ENCODE measurements around the gene ARID1B.
A peak's percentile ranks its signal among the peaks of the same experiment; 100 is the strongest.

Gene ARID1B

DNA sequence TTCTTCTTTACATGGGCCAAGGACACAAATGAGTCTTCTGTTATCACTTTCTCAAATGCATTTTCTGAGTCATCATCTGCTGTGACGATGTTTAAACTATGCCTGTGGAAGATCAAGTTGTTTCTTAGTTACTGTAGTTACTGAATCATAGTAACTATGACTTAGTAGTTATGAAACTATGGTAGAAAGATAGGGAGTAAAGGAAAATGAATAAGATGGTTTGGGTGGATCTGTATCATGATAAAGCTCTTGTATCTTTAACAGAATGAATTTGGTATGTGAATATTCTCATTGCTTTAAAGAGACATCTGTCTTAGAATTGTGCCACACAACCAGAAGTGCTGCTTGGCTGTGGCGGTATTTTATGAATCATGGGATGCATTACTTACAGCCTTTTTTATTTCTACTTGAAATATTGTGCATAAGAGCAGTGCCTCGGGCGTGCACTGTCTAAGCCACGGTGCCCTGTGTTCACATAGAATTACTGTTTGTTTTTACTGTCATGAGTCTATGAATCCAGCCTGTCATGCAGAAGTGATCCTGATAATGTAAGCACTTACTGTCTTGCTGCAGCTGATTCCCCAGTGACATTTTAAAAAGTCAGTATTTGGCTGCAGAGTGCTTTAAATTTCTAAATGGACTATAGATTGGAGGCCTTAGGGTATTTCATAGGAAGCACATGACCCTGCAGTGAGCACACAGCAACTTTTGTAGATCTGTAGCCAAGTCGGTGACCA lies 330.9 kb downstream of the ARID1B start:
- Histone ChIP-seq H3K27me3 (no peaks in the 10 kb centered on the region), H3K9me3 (no peaks in the 10 kb centered on the region), H3K4me1 (peaks cover 18% of the 10 kb centered on the region; the same call in 1 of the 2 replicates), H3K4me3 (ENCODE audit: low read depth, low read length) (peak overlapping the region; percentile 18), H3K36me3 (peaks cover 3% of the 10 kb centered on the region)
- TF ChIP-seq, protein P1, sequence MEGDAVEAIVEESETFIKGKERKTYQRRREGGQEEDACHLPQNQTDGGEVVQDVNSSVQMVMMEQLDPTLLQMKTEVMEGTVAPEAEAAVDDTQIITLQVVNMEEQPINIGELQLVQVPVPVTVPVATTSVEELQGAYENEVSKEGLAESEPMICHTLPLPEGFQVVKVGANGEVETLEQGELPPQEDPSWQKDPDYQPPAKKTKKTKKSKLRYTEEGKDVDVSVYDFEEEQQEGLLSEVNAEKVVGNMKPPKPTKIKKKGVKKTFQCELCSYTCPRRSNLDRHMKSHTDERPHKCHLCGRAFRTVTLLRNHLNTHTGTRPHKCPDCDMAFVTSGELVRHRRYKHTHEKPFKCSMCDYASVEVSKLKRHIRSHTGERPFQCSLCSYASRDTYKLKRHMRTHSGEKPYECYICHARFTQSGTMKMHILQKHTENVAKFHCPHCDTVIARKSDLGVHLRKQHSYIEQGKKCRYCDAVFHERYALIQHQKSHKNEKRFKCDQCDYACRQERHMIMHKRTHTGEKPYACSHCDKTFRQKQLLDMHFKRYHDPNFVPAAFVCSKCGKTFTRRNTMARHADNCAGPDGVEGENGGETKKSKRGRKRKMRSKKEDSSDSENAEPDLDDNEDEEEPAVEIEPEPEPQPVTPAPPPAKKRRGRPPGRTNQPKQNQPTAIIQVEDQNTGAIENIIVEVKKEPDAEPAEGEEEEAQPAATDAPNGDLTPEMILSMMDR (IDR thresholded peaks at IDR 0.05; ENCODE audit: low read depth, low read length), result no peak
- DNase-seq, result peak; percentile 63

DNA sequence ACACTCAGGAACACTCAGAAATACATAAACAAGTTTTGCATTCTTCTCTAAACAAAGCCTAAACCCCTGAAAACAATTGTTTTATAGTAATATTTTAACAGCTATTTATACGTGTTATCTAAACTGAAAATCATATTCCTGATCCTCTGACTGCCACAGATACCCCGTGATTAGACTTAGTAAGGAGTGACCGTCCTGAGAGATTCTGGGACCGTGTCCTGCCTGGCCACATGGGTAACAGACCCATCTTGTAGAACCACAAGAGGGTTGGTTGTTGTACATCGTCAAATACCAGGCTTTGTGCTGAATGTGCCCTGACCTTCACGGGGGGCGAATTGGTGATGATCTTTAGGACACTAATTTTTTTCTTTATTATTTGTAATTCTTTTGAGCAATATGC lies 331.7 kb downstream of the ARID1B start:
- Histone ChIP-seq H3K9me3 (no peaks in the 10 kb centered on the region), H3K36me3 (peaks cover 3% of the 10 kb centered on the region), H3K4me3 (ENCODE audit: low read depth, low read length) (0 out of 2 replicates have a peak overlapping the region, but pooled peaks have one; percentile 18), H3K4me1 (peaks cover 18% of the 10 kb centered on the region; the same call in 1 of the 2 replicates), H3K27me3 (no peaks in the 10 kb centered on the region)
- TF ChIP-seq, protein P1 (IDR thresholded peaks at IDR 0.05; ENCODE audit: low read depth, low read length), result no peak
- no peak for DNase-seq

DNA sequence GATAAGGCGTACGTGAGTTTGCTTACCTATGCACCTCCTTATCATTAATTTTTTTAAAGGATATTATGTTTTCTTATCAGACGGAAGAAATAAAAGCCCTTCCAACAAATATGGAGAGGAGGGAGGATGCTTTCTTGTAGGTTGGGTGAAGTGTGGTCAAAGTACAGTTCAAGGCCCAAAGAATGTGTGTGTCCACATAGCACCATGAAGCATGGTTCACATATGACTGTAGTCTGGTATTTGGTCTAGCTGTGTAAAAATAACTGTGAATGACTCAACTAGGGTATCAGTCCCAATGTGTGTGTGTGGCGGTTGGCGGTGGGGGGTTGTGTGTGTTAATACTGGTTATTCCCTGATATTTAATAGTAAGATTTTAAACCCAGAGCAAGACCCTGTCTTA lies 333.4 kb downstream of the ARID1B start:
- TF ChIP-seq, protein P1 (IDR thresholded peaks at IDR 0.05; ENCODE audit: low read depth, low read length), result no peak
- peaks cover 18% of the 10 kb centered on the region; the same call in 1 of the 2 replicates for H3K4me1 ChIP-seq
- no peak for DNase-seq
- H3K36me3 ChIP-seq, result peaks cover 3% of the 10 kb centered on the region
- no peak overlapping the region for H3K4me3 ChIP-seq (ENCODE audit: low read depth, low read length)
- no peaks in the 10 kb centered on the region for H3K27me3 ChIP-seq
- no peaks in the 10 kb centered on the region for H3K9me3 ChIP-seq

DNA sequence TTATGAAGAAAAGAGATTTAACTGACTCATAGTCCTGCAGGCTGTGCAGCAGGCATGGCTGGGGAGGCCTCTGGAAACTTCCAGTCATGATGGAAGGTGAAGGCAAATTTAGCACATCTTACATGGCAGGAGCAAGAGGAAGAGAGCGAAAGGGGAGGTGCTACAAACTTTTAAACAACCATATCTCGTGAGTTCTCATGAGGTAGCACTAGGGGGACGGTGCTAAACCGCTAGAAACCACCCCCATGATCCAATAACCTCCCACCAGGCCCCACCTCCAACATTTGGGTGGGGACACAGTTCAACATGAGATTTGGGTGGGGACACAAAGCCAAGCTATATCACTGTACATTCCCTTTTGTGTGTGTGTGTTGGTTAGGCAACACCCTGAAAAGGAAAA lies 336.2 kb downstream of the ARID1B start:
- H3K27me3 ChIP-seq, result no peaks in the 10 kb centered on the region

DNA sequence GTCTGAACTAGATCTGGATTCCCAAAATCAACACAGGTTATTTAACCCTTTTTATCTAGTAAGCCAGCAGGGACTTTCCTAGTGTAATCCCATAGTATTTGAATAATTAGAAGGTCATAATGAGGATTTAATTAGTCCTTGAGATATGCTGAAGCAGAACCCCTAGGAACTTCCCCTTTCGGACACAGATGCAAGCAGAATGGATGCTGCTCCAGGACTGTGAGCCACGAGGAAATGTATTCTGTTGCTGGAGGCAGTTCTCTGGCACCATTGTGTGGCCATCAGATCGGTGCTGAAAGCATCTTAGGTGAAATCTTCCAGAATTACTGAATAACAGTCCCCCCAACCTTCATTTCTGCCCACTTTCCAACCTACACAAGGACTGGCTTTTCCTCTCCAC lies 339.2 kb downstream of the ARID1B start:
- Histone ChIP-seq H3K9me3 (no peaks in the 10 kb centered on the region), H3K4me1 (peaks cover 14% of the 10 kb centered on the region), H3K27me3 (no peaks in the 10 kb centered on the region), H3K36me3 (no peaks in the 10 kb centered on the region; the same call in 1 of the 2 replicates), H3K4me3 (ENCODE audit: low read depth, low read length) (no peak overlapping the region)
- no peak for DNase-seq
- TF ChIP-seq, protein P1 (IDR thresholded peaks at IDR 0.05; ENCODE audit: low read depth, low read length), result no peak

More for the DNA sequence above, 336.2 kb downstream of the ARID1B start:
- Histone ChIP-seq H3K4me3 (ENCODE audit: low read depth, low read length) (no peak overlapping the region), H3K4me1 (peaks cover 25% of the 10 kb centered on the region), H3K9me3 (no peaks in the 10 kb centered on the region), H3K36me3 (peaks cover 3% of the 10 kb centered on the region)
- DNase-seq, result no peak
- TF ChIP-seq, protein P1 (IDR thresholded peaks at IDR 0.05; ENCODE audit: low read depth, low read length), result no peak

DNA sequence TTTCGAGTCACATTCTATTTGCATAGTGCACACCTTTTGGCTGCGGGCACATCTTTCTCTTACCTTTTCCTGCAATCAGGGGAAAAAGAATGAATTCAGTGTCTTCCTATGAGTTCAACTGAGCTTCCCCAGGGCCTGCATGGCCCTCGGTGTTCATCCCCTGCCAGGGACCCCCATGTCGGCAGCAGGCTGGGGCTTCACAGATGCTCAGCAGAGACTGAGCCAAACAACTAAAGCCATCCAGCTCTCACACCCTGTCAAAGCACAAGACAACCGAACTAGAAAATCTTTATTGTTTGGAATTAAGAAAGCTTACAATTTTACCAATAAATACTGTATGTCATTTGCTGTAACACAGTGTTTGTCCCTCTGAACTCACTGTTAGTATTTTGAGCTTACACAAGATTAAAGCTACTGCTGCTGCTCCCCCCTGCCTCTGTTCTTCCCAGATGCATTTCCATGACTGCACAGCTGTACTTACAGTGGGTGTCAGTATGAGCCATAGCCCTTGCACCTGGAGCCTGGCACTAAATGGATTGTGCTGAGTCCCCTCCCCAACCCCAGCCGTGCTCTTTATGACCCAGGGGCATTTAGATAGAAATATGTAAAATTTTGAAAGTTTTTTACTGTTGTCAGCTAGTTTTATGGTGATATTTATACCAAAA lies 340.4 kb downstream of the ARID1B start:
- Histone ChIP-seq H3K4me1 (peaks cover 14% of the 10 kb centered on the region), H3K4me3 (ENCODE audit: low read depth, low read length) (no peak overlapping the region), H3K27me3 (no peaks in the 10 kb centered on the region), H3K36me3 (no peaks in the 10 kb centered on the region; the same call in 1 of the 2 replicates), H3K9me3 (no peaks in the 10 kb centered on the region)
- TF ChIP-seq, protein P1 (IDR thresholded peaks at IDR 0.05; ENCODE audit: low read depth, low read length), result no peak
- no peak for DNase-seq
